Dedifferentiated amniotic fluid mesenchymal stem cell (primary cell): ENCODE results near the gene TSTD2.

Experiments used
- DNase-seq: peaks from one replicate; pipeline ENCODE4 v3.0.0-alpha.2; 2016; ENCODE audit errors: extremely low spot score

TSTD2 gene

DNA sequence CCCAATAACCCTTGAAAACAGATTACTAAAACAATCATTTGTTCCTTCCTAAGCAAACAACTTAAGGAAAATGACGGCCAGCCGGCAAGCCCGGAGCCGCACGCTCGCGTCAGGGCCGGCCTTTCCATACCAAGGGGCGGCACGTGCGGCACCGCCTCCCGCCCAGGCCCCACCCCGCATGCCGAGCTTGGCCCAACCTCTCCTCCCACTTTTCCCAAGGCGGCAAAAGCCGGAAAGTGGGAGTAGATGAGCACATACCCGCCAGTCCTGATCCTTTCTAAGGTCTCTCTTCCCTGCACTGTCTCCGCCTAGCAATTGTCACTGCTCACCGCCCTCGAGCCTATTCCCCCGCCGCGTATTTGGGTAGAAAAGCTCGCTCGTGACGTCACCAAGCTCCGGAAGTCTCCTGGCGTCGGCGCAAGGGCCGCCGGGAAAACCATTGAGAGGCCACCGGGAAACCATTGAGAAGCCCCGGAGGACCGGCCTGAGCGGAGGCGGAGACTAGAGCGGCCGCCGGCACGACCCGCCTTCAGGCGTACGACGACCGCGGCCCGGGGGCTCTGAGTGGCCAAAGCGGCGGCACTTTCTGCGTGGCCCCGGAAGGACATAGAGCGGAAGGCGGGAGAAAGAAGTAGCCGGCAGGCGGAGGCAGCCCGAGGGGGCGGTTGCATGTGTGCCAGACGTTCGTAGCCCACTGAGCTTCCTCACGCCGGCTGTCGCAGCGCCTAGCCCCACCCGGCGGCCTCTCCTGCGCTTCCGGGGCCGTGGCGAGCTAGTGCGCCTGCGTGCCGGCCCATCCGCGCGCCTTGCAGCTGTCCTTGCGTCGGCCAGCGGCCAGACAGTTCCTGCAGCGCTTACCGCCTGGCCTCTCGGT is at the start of gene TSTD2, which contains the start of gene NCBP1:
TSS of gene TSTD2 (minus strand) at position 384 of the 874 bp plus-strand sequence. CDS start 5,806 bp downstream, outside the sequence.
TSS of gene NCBP1 (plus strand) at position 837 of the 874 bp plus-strand sequence. CDS start 61 bp downstream, outside the sequence.
- DNase-seq, result peak; percentile 97

DNA sequence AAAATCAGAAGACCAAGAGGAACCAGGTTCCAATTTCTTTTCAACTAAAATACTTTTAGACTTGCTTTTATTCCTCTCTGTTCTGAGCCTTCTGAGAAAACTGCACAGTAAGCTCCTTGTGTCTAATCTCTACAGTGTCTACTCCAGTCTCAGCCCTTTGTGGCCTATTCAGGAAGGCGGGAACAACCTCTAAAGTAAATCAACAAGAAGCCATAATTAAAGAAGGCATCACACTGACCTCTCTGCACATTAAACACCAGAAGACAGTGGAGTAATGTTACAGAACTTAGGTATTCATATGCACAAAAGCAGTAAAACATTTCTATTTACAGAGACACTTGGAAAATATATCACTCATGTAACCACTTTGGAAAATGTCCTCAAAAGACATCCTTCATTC is 49.1 kb upstream of the TSTD2 start:
- DNase-seq, result no peak

DNA sequence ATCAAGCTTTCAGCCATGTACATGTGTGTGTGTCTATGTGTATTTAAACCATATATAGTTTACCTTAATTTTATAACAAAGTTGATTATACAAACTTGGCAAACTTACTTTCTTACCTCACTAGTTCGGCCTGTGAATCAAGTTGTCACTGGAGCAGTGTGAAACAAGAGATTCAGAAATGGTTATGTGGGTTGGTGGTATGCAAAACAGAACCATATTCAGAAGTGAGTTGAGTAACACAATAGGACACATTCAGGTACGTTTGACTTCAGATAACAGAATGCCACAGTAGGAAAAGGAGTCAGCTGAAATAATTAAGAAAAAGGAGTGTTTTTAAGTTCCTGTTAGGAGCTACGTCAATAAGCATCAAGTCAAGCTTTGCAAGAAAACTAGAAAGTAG is 42.5 kb upstream of the TSTD2 start:
- no peak for DNase-seq

DNA sequence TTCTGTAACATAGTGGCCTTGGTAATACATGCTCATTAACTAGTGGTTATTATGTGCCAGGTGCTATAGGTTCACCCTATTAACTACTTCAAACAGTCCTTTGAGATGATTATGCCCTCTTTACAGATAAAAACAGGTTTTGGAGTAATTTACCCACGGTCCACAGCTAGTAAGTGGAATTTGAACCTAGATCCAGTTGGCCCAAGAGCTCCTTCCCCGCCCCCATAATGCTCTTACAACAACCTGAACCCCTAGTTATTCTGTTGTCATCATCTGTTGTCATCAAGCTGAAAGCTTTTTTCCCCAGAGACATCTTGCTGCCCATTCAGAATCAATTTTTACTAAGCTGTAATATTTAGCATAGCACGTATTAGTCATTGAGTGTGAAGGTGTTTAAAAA is 40.8 kb upstream of the TSTD2 start:
- DNase-seq, result no peak

DNA sequence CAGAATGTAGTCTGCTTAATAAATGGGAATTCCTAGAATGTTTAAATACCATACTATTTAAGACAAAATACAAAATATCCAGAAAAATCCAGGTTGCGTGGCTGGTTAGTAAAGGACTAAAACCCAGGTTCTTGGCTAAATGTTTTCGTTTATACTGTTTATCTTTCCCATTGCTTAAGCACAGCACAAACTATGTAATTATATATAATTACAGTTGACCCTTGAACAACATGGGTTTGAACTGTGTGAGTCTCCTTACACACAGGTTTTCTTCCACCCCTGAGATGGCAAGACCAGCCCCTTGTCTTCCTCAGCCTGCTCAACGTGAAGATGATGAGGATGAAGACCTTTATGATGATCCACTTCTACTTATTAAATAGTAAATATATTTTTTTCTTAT is 39.2 kb upstream of the TSTD2 start:
- no peak for DNase-seq

DNA sequence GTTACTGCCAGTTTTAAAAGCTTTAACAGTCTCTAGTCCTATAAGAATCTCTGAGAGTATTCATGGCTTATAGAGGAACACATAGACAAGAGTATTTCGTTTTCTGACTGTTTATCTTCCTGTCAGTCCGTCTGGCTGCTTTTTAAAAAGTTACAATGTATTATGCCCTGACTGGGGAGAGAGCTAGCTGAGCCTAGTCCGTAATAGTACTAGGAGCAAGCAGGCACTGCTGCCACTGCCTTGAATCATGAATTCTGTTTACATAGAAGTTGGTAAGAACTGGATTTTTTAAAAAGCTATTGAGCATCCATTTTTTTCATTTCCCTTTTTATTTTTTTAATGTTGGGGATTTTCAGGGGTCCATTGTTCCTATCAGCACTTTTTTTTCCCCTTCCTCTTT is 37.4 kb upstream of the TSTD2 start:
- no peak for DNase-seq

DNA sequence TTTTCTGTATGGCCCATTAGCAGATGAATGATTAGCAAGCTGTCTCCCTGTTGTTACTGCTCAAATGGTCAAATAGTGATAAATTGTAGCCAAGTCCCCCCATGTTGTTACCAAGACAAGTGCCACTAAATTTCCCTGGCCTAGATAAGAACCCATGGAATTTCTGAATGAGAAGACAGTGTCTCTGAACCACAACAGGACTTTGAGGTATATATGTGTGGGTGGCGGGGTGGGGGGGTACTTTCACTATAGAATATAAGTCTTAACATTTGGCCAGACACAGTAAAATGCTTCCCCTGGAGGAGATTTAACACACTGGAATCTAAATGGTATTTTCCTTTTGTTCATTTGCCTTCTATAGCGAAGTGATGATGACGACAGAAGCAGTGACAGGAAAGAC is 35.3 kb upstream of the TSTD2 start:
- no peak for DNase-seq

GRCh38 chr9:97666907-97667686 is 33.9 kb upstream of the TSTD2 start:
- DNase-seq, result no peak

GRCh38 chr9:97665742-97666141 is 32.6 kb upstream of the TSTD2 start:
- DNase-seq, result no peak

DNA sequence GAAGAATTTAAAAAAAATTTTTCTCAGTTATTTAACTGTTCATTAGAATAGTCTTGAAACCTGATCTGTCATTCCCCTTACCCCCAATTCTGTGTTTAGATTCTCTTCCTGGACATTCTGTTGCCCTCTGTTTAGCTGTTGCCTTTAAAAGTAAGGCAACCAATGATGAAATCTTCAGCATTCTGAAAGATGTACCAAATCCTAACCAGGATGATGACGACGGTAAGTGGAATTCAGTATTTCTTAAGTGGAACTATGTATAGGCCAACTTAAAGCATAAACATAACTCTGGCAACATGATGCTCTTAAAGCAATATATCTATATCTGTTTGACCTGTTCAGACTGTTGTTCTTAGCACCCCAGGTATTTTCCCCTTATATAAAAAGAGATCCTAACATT is 27.7 kb upstream of the TSTD2 start:
- DNase-seq, result no peak

- no peak for DNase-seq
Observed at GRCh38 chr9:97660340-97660739, 27.2 kb upstream of the TSTD2 start.

GRCh38 chr9:97659771-97660170 is 26.6 kb upstream of the TSTD2 start:
- no peak for DNase-seq

DNA sequence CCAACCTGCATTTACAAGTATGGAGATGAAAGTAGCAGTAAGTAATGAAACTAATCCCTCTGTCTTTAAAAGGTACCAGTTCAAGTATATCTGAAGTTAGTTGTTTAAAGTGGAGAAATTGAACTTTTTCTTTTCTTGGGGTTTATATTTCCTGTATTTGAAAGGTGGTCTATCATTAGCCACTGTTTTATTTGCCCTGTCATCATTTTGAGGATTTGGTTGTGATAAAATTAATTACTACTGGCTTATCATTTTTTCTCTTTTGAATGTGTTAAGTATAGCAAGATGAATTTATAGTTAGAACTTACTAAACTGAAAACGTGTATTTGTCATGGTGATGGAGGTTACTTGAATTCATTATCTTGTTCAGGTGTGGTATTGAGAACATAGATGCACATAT is 25.5 kb upstream of the TSTD2 start:
- DNase-seq, result no peak

DNA sequence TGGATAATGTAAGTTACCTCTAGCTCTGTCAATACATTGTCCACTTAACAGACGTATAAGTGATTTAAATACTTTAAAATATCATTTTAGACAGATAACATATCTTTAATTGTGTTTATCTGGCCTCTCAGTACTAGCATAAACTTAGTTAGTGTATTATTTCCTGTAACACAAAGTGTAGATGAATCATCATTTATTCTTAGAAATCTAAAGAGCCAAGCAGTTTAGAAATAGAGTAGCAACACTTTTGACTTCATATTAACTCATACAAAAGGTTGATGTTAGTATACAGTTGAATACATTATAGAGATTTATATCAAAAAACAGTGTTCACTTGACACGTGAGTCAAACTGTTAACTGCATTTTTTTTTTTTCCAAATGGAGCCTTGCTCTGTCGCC is 18.5 kb upstream of the TSTD2 start:
- no peak for DNase-seq

DNA sequence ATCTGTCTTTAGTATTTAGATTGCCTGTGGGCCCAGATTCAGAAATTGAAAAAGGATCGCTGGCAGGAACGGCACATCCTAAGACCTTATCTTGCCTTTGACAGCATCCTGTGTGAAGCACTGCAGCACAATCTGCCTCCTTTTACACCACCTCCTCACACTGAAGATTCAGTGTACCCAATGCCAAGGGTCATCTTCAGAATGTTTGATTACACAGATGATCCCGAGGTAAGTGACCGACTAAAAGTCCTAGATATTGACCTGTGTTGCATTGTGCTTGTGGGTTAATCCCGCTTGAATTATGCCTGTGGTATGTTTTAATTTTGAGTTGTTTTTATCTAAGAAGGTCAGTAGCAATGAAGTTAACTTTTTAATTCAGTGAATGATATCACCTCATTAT is 14.8 kb upstream of the TSTD2 start:
- DNase-seq, result no peak

- DNase-seq, result no peak
Observed at GRCh38 chr9:97645720-97646119, 12.6 kb upstream of the TSTD2 start.

- no peak for DNase-seq
Observed at GRCh38 chr9:97640325-97640724, 7.2 kb upstream of the TSTD2 start.

GRCh38 chr9:97638666-97639065 is 5.5 kb upstream of the TSTD2 start:
- DNase-seq, result no peak

DNA sequence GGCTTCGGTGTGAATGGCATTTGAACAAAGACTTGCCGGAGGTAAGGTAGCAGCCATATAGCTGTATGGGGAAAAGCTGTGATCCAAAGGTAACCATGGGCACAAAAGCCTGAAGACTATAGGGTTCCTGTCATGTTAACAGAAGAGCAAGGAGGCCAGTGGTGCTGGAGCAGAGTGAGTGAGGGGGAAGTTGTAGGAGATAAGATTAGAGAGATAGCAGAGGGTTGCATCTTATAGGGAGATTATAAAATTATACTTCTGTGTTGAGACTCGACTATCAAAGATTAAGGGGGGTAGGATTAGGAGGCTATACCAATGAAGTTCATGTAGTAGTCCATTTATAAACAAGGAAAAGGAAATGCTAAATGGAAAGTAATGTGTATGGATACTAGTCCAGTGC is 3.7 kb upstream of the TSTD2 start:
- DNase-seq, result no peak

DNA sequence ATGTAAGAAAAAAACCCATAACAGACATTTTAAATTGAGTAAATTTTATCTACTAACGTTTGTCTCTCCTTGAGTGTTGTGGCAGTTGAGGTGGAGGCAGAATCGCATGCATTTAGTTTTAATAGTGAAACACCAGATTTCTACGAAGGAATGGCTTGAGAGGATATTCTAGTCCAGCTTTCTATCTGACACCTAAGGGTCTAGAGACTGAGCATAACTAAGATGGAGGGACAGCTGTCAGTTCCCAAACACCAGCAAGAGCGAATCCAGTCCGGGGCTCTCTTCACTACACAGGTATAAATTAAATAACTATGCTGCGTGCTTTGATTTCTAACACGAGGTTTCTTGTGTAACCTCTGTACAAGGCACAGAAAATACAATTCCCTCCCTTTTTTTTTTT is 1.9 kb upstream of the TSTD2 start:
- no peak for DNase-seq

DNA sequence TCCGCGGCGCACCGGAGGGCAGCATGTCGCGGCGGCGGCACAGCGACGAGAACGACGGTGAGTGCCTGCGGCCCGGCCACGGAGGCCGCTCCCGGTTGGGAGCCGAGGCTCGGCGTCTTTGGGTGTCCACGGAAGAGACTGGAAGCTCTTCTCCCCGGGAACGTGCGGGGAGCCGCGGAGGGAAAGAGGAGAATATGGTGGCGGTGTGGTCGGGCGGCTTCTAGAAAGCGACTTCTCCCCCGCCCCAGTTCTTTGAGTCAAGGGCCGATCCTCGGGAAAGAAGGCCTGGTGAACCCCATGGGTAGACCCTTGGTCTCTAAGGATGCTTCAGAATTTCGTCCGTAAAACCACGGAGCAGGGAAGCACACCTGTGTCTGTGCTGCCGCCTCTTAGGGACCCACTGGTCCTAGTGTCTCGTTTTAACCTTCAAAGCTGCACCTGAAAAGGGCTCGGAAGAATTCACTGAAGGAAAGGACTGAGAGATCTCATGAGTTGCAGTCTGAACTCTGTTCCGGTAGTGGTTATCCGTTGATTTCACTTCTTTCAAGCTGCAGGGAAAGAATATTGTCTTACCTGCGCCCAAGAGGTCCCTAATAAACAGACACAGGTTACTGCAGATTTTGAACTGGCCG is 807 bp upstream of the TSTD2 start:
- DNase-seq, result no peak

- DNase-seq, result peak; percentile 82
Observed at GRCh38 chr9:97632248-97632984, 752 bp downstream of the TSTD2 start.
